ENCODE measurements around the gene CTDSPL2. TPM values are rescaled to one million over a fixed set of nuclear protein-coding genes. Genes with fewer than 3 reads are reported as not detected.
A peak's percentile ranks its signal among the peaks of the same experiment; 100 is the strongest.

The CTDSPL2 gene
- 10 to 100 TPM; 53.1 to 55.9 TPM for total RNA-seq

DNA sequence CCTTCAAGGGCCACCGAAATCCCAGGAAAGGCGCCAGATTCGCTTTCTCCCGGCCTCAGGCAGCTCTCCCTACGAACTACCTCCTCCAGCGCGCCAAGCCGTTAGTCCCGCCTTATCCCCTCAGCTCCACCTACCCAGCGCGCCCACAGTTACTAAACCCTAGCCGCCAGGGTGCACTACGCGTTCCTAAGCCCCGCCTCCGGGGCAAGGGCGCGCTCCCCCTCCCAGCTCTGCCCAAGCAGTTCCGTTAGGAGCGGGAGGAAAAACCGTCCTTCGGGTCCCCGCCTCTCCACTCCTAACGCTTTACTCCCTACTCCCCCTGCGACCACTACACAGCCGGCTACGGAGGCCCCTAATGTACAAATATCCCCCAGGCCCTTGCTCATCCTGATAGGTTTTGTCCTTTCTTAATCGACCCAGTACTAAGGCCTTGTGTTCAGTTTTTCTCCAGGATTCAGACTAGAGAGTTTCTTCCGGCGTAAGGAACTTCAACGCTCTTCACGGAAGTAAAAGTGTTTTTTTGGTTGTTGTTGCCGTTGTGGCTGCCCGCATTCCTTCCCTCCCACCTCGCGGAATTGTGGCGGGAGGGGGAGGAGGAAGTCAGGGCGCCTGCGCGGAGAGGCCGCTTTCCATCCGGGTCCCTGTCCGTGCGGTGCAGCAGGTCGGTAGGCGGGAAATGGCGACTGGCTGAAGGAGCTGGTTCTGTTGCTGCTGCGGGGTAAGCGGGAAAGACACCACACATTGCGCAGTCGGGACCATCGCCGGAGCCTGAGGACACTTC is at the start of gene CTDSPL2:
CTDSPL2 (plus strand) TSS at position 655 of the 781 bp plus-strand sequence. CDS start 31,386 bp downstream, outside the sequence.
- intact Hi-C loops (cut with micrococcal nuclease): loop anchor here (1.0 to 5.0 kb wide), 11 partner anchors 40 to 772 kb away; partner anchors contain the start of genes FRMD5, GOLM2 and MFAP1
- Mint-ChIP-seq H3K36me3 (peaks cover 13% of the 10 kb centered on the region), H3K9me3 (no peaks in the 10 kb centered on the region), H3K27ac (peak within 1 kb of the TSS; percentile 100), H3K4me3 (peak within 1 kb of the TSS; percentile 95), H3K4me1 (ENCODE audit: low read depth) (peaks cover 36% of the 10 kb centered on the region), H3K27me3 (no peaks in the 10 kb centered on the region)
- POLR2A ChIA-PET: interaction anchor here (0.6 to 3.3 kb wide), 18 partner anchors 9 to 191 kb away, joined by 3 to 18 read pairs (median 5); partner anchors contain the start of genes EIF3J and GOLM2
- CTCF ChIA-PET: interaction anchor here (0.7 to 2.4 kb wide), 16 partner anchors 9 to 284 kb away, joined by 3 to 14 read pairs (median 4); partner anchors contain the start of genes B2M, GOLM2 and PATL2
- DNase-seq: peak; percentile 97

DNA sequence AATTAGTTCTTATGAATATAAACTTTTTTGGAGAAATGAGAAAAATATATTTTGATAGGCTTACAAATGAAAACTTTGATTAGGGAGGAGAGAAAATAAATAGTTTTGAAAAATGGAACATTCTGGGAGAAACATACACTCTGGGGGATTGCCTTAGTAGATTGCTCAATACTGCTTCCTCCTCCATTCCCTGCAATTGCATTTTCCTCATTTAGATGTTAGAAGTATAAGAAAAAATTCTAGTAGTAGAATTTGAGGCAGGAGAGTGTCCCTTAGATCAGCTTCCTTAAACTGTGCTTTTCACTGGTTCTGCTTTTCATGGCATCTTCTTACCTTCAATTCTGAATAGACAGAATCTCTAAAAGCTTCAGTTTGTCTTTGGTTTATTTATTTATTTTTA is 46.2 kb upstream of the CTDSPL2 start:
- Mint-ChIP-seq H3K4me3 (no peak overlapping the region), H3K4me1 (ENCODE audit: low read depth) (peaks cover 10% of the 10 kb centered on the region), H3K27me3 (no peaks in the 10 kb centered on the region), H3K27ac (no peak overlapping the region), H3K9me3 (no peaks in the 10 kb centered on the region), H3K36me3 (peaks cover 15% of the 10 kb centered on the region)
- intact Hi-C loops (cut with micrococcal nuclease): no loop called here
- no peak for DNase-seq
- ChIA-PET POLR2A (no interaction called here), CTCF (no interaction called here)

DNA sequence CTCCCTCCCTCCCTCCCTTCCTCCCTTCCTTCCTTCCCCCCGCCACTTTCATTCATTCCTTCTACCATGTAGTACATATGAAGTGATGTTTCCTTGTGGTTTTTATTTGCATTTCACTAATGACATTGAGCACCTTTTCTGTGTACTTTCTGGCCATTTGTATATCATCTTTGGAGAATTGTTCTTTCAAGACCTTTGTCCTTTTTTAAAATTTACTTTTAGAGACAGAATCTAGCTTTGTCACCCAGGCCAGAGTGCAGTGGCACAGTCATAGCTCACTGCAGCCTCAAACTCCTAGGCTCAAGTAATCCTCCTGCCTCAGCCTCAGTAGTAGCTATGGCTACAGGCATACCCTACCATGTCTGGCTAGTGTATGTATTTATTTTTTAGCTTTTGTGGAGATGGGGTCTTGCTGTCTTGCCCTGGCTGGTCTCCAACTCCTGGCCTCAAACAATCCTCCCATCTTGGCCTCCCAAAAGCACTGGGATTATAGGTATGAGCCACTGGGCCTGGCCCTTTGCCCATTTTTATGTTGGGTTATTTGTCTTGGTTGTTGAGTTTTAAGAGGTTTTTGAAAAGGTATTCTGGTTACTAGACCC is 42.0 kb upstream of the CTDSPL2 start:
- DNase-seq: no peak
- CTCF ChIA-PET: interaction anchor here (0.6 kb wide), 1 partner anchor 9 kb away, joined by 3 read pairs; no protein-coding TSS in a partner anchor
- Mint-ChIP-seq H3K27me3 (no peaks in the 10 kb centered on the region), H3K27ac (no peak overlapping the region), H3K36me3 (peaks cover 14% of the 10 kb centered on the region), H3K4me1 (ENCODE audit: low read depth) (peaks cover 10% of the 10 kb centered on the region), H3K9me3 (no peaks in the 10 kb centered on the region), H3K4me3 (no peak overlapping the region)
- intact Hi-C loops (cut with micrococcal nuclease): no loop called here
- POLR2A ChIA-PET: no interaction called here

DNA sequence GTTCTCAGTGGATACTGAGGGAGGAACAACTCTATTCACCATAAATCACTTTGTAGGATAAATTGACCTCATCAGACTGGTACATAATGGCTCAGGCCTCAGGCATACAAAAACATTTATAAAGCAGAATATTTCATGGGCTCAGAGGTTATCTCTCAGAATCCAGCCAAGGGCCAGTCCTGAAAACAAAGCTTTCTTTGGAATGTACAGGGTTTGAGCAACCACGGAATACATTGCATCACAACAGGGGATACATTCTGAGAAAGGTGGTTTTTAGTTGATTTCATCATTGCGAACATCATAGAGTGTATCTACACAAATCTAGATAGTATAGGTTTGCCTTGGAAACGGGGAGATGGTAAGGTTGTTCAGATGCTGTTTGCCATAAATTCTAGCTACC is 33.4 kb upstream of the CTDSPL2 start:
- peaks cover 12% of the 10 kb centered on the region for H3K4me1 Mint-ChIP-seq (ENCODE audit: low read depth)
- no peaks in the 10 kb centered on the region for H3K27me3 Mint-ChIP-seq
- peaks cover 3% of the 10 kb centered on the region for H3K36me3 Mint-ChIP-seq
- ChIA-PET POLR2A (interaction anchor here (0.7 kb wide), 1 partner anchor 105 kb away, joined by 4 read pairs; the partner anchor contains the start of gene GOLM2), CTCF (no interaction called here)
- DNase-seq: no peak
- H3K9me3 Mint-ChIP-seq: no peaks in the 10 kb centered on the region
- intact Hi-C loops (cut with micrococcal nuclease): no loop called here
- no peak overlapping the region for H3K27ac Mint-ChIP-seq
- no peak overlapping the region for H3K4me3 Mint-ChIP-seq

DNA sequence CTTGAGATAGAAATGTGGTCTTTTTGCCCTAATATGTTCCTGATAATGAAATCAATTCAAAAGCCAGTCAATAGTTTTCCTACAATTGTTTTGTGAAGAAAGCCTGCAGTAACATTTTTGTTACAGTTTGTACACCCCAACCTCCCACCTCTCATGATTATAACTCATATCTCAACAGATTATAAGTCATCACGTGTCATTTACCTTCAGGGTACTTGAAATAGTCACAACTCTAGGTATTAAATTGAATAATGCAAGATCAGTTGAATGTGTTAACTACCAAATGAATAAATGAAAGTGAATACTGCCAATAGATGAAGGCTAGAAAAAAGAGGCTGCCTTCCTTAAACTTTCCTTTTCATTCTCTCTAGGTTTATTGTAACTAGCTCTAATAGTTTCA is 32.9 kb upstream of the CTDSPL2 start:
- ChIA-PET CTCF (interaction anchor here (0.7 kb wide), 1 partner anchor 9 kb away, joined by 3 read pairs; no protein-coding TSS in a partner anchor), POLR2A (interaction anchor here (0.7 kb wide), 1 partner anchor 106 kb away, joined by 4 read pairs; the partner anchor contains the start of gene GOLM2)
- Mint-ChIP-seq H3K9me3 (no peaks in the 10 kb centered on the region), H3K27me3 (no peaks in the 10 kb centered on the region), H3K36me3 (peaks cover 3% of the 10 kb centered on the region), H3K4me1 (ENCODE audit: low read depth) (peaks cover 12% of the 10 kb centered on the region), H3K4me3 (no peak overlapping the region), H3K27ac (no peak overlapping the region)
- no peak for DNase-seq
- intact Hi-C loops (cut with micrococcal nuclease): no loop called here

DNA sequence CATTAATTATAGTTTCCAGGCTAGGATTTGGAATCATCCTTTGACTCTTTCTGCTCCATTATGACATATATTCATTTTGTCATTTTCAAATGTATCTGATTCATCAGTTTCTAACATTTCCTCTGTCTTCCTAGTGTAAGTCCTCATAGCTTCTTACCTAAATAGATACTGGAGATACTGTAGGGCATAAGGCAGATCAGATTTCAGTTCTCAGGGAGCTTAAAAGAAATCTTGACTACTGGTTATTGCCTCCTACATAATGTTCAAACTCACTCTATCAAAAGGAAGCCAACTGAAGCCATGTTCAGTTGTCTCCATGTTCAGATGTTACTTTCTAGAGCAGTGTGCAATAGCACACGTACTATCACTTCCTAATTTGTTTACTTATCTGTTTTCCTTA is 29.6 kb upstream of the CTDSPL2 start:
- Mint-ChIP-seq H3K4me3 (no peak overlapping the region), H3K9me3 (no peaks in the 10 kb centered on the region), H3K27me3 (no peaks in the 10 kb centered on the region), H3K27ac (no peak overlapping the region), H3K4me1 (ENCODE audit: low read depth) (peaks cover 12% of the 10 kb centered on the region), H3K36me3 (peaks cover 6% of the 10 kb centered on the region)
- POLR2A ChIA-PET: no interaction called here
- DNase-seq: no peak
- intact Hi-C loops (cut with micrococcal nuclease): no loop called here
- CTCF ChIA-PET: no interaction called here

DNA sequence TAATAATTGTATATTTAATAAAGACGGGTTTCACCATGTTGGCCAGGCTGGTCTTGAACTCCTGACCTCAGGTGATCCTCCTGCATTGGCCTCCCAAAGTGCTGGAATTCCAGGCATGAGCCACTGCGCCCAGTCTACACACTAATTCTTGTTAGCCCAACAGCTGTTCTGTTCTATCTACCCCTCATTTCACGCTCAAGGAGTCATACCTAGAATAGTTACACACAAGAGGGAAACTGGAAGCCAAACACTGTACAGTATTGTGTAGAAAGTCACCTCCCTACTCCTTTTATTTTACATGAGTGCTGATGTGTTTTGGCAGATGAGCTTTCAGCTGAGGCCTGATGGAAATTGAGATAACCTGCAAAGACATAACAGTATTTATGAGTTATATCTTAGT is 13.4 kb upstream of the CTDSPL2 start:
- ChIA-PET CTCF (no interaction called here), POLR2A (interaction anchor here (1.7 kb wide), 1 partner anchor 13 kb away, joined by 7 read pairs; the partner anchor contains the start of gene CTDSPL2)
- Mint-ChIP-seq H3K27me3 (no peaks in the 10 kb centered on the region), H3K4me3 (no peak overlapping the region), H3K4me1 (ENCODE audit: low read depth) (peaks cover 4% of the 10 kb centered on the region), H3K9me3 (peaks cover 3% of the 10 kb centered on the region), H3K36me3 (peaks cover 5% of the 10 kb centered on the region), H3K27ac (no peak overlapping the region)
- DNase-seq: peak; percentile 27
- intact Hi-C loops (cut with micrococcal nuclease): loop anchor here (1.0 kb wide), 1 partner anchor 106 kb away; no protein-coding TSS in a partner anchor

DNA sequence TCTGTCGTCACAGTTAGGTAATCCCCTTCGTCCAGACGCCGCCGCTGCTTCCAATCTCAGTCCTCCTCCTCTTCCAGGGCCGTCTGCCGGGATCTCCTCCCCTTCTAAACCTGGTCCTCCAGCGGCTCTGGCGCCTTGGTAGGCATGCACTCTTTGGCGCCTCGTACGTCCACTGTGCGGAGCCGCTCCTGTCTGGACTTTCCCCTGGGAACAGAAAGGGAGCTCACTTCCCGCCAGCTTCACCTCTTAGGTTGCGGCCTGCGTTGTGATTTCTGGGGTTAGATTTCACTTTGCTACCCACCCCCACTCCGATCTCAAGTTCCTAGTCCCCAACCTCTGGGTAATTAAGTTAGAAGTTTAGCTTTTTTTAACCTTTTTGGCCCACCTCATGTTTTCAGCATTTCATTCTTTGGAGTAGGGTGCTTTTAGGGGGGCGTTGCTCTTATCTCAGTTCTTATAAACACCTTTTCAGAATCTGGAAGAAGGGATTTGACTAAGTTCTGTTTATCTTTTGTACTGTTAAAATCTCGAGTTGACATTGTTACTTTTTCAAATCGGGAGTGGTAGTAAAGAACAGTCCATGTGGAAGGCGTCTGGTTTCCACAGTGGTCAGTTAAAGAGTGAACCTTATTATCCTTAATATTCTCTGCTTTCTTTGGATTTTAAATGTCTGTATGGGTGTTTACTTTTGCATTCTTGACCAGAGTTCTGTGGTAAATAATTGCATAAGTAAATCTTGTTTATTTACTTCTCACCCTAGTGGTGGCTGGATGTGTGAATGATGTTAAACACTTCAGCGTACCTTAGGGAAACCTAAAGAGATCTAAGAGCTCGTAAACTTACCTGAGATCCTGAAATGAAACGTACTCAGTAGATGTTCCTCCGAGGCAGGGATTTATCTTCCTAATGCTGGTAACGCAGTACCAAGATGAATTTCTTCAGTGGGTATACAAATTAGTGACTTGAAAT is 611 bp downstream of the CTDSPL2 start:
- POLR2A ChIA-PET: interaction anchor here (0.8 to 3.3 kb wide), 14 partner anchors 8 to 142 kb away, joined by 3 to 18 read pairs (median 6); partner anchors contain the start of genes EIF3J and GOLM2
- CTCF ChIA-PET: interaction anchor here (0.6 to 2.4 kb wide), 12 partner anchors 8 to 185 kb away, joined by 3 to 14 read pairs (median 4); partner anchors contain the start of gene GOLM2
- peak overlapping the region; percentile 95 for H3K4me3 Mint-ChIP-seq
- no peak for DNase-seq
- peaks cover 13% of the 10 kb centered on the region for H3K36me3 Mint-ChIP-seq
- H3K27me3 Mint-ChIP-seq: no peaks in the 10 kb centered on the region
- peak overlapping the region; percentile 100 for H3K27ac Mint-ChIP-seq
- intact Hi-C loops (cut with micrococcal nuclease): loop anchor here (1.0 to 5.0 kb wide), 11 partner anchors 39 to 771 kb away; partner anchors contain the start of genes FRMD5, GOLM2 and MFAP1
- peaks cover 36% of the 10 kb centered on the region for H3K4me1 Mint-ChIP-seq (ENCODE audit: low read depth)
- no peaks in the 10 kb centered on the region for H3K9me3 Mint-ChIP-seq

DNA sequence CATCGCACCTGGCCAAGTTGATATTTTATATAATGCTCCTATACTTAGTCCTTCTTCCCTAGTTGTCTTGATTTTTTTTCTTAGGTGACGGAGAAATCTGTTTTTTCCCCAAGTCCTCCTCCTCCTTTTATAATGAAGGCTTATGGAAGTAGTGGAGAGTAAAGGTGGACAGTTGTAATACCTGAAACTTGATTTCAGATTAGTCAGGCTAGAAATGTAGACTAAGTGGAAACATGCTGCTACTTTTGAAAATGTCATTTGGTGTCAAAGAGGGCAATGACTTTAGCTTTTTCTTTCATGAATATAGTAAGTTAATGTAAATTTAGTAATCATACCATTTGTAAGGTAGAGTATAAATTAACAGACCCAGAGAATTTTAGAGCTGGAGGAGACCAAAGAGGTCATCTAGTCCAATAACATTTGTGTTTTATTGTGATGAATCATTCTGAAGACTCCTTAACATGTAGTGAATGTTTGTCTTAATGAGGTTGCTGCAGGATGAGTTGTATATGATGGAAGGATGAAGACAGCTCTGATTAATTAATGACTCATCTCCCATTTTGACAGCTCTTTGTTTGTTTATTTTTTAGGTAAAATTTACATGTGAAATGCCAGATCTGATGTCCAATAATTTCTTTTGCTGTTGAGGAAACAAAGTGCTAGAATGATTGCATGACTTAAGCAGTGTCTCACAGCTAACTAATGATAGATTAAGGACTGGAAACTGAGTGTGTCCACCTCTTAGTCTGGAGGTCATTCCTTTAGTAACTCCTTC is 8.7 kb downstream of the CTDSPL2 start:
- CTCF ChIA-PET: interaction anchor here (1.2 kb wide), 1 partner anchor 9 kb away, joined by 8 read pairs; the partner anchor contains the start of gene CTDSPL2
- intact Hi-C loops (cut with micrococcal nuclease): no loop called here
- no peaks in the 10 kb centered on the region for H3K9me3 Mint-ChIP-seq
- no peak overlapping the region for H3K4me3 Mint-ChIP-seq
- H3K36me3 Mint-ChIP-seq: peaks cover 20% of the 10 kb centered on the region
- DNase-seq: no peak
- peaks cover 49% of the 10 kb centered on the region for H3K4me1 Mint-ChIP-seq (ENCODE audit: low read depth)
- H3K27ac Mint-ChIP-seq: peak overlapping the region; percentile 31
- no peaks in the 10 kb centered on the region for H3K27me3 Mint-ChIP-seq
- POLR2A ChIA-PET: interaction anchor here (2.2 kb wide), 1 partner anchor 9 kb away, joined by 18 read pairs; the partner anchor contains the start of gene CTDSPL2

DNA sequence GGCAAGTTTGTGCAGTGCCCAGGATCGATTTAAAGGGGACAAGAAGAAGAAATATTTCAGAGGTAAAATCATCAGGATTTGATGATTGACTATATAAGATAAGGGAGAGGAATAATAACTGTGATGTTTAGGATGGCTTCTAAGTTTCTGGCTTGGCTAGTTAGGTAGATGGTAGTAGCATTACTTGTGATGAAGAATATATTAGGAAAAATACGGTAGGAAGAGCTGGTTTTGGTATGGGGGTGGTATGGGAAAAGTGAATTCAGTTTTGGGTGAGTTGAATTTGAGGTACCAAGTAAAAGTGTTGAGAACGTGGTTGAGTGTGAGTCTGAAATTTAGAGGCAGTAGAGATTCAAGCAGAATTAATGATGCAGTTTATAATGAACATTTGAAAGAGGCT is 11.0 kb downstream of the CTDSPL2 start:
- H3K27ac Mint-ChIP-seq: no peak overlapping the region
- H3K36me3 Mint-ChIP-seq: peaks cover 23% of the 10 kb centered on the region
- POLR2A ChIA-PET: no interaction called here
- no peak overlapping the region for H3K4me3 Mint-ChIP-seq
- CTCF ChIA-PET: interaction anchor here (1.1 kb wide), 1 partner anchor 108 kb away, joined by 3 read pairs; no protein-coding TSS in a partner anchor
- intact Hi-C loops (cut with micrococcal nuclease): no loop called here
- H3K9me3 Mint-ChIP-seq: peaks cover 3% of the 10 kb centered on the region
- H3K4me1 Mint-ChIP-seq (ENCODE audit: low read depth): peaks cover 53% of the 10 kb centered on the region
- H3K27me3 Mint-ChIP-seq: no peaks in the 10 kb centered on the region
- DNase-seq: no peak

Data from activated CD4-positive, alpha-beta memory T cell treated with anti-CD3 and anti-CD28 coated beads for 36 hours (primary cell).